Upper lobe of left lung (tissue), 6 donors: Measurements from ENCODE around the gene OR52E8. TPM values are rescaled to one million over a fixed set of nuclear protein-coding genes. Genes with fewer than 3 reads are reported as not detected.

Experiments used
- ATAC-seq, 2 donors: fragments of 200-7000 bp; cut with Tn5 transposase; one replicate each; pipeline ENCODE4 v1.9.1; 2022; ENCODE audit warnings: mild to moderate bottlenecking in 2 of 2, moderate library complexity in 2 of 2; ENCODE audit not compliant: low FRiP score in 2 of 2
- DNase-seq, 2 donors: peaks; one replicate each; pipeline ENCODE4 v3.0.0-alpha.2; 2019 to 2020
- H3K27ac ChIP-seq, 4 donors: fragments of 200-600 bp; sonication (generic); one replicate each; pipeline ENCODE4 v1.5.1; 2016 to 2019
- H3K27me3 ChIP-seq, 4 donors: fragments of 200-600 bp; sonication (generic); one replicate each; pipeline ENCODE4 v1.5.1; 2017 to 2019
- H3K36me3 ChIP-seq, 4 donors: fragments of 200-600 bp; sonication (generic); one replicate each; pipeline ENCODE4 v1.5.1; 2016 to 2019
- H3K4me1 ChIP-seq, 4 donors: fragments of 200-600 bp; sonication (generic); one replicate each; pipeline ENCODE4 v1.5.1; 2018 to 2019
- H3K4me3 ChIP-seq, 4 donors: fragments of 200-600 bp; sonication (generic); one replicate each; pipeline ENCODE4 v1.5.1; 2017 to 2019; ENCODE audit warnings: mild to moderate bottlenecking in 2 of 4, moderate library complexity in 1 of 4
- H3K9me3 ChIP-seq, 4 donors: fragments of 200-600 bp; sonication (generic); one replicate each; pipeline ENCODE4 v1.5.1; 2018 to 2019
- EP300 ChIP-seq, 4 donors: sonication (generic); formaldehyde crosslinking; IDR thresholded peaks; one replicate each; pipeline ENCODE4 v1.5.1; 2017; ENCODE audit warnings: antibody characterized with exemption in 4 of 4, control low read depth in 2 of 4
- POLR2A ChIP-seq, 4 donors: fragments of 450-650 bp; IDR thresholded peaks; one replicate each; pipeline ENCODE4 v1.5.1; 2016 to 2017; ENCODE audit warnings: antibody characterized with exemption in 4 of 4, mild to moderate bottlenecking in 2 of 4
- POLR2AphosphoS5 ChIP-seq, 2 donors: sonication (generic); formaldehyde crosslinking; IDR thresholded peaks; one replicate each; pipeline ENCODE4 v1.5.1; 2017; ENCODE audit warnings: antibody characterized with exemption in 2 of 2
- WGBS, 2 donors: methylation state at CpG; one replicate each; pipeline ENCODE4 v1.1.5; 2017 to 2018; 5-methylcytosine and 5-hydroxymethylcytosine counted together
- total RNA-seq, 6 donors: library from RNA; depleted of rRNA in 4 of 6; stranded (reverse); fragments of >200 nt in 4 of 6; gene quantifications; one replicate each; pipeline versions ENCODE4 v1.1.0 to v1.2.1, GENCODE V29; 2016 to 2021
- TF ChIP-seq, protein P1 (sequence below), 6 experiments: fragments of 450-650 bp in 4 of 6; fragments of 200-600 bp in 2 of 6; sonication (generic) in 2 of 6; IDR thresholded peaks; one replicate each; pipeline ENCODE4 v1.5.1; 2016 to 2019; ENCODE audit warnings: antibody characterized with exemption in 6 of 6
- donor health status: DM: no; HTN: no; CAD: no; lungs with moderate emphysema.
- donor health status: DM: no; HTN: yes; CAD: no; lungs with severe emphysema.

OR52E8 gene
- total RNA-seq, 6 donors from 2014 or later: not detected

DNA sequence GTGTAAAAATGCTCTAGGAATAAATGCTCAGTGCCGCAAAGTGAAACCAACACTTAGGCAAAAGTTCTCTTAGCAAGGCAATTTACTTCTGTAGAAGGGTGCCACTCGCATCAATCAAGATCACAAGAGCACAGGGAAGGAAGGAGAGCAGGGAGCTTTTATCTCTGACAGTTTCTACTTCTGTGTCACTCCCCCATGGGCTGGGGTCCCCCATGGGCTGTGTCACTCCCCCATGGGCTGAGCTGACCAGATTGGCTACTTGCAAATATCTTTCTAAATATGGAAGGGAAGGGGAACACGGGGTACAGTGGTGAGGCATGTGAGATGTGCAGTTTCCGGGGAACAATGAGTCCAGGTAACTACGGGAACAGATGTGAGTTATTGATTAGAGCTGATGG is 48.4 kb downstream of the OR52E8 start:
- Histone ChIP-seq H3K9me3 (peaks cover 0 to 2% (median 0%) of the 10 kb centered on the region in 4 donors), H3K4me3 (peak overlapping the region in 3 of 4 donors; percentile 46 to 53 (median 52)), H3K27ac (no peak overlapping the region), H3K36me3 (no peaks in the 10 kb centered on the region), H3K27me3 (no peaks in the 10 kb centered on the region), H3K4me1 (peaks cover 0 to 14% (median 3%) of the 10 kb centered on the region in 4 donors)
- TF ChIP-seq, protein P1, sequence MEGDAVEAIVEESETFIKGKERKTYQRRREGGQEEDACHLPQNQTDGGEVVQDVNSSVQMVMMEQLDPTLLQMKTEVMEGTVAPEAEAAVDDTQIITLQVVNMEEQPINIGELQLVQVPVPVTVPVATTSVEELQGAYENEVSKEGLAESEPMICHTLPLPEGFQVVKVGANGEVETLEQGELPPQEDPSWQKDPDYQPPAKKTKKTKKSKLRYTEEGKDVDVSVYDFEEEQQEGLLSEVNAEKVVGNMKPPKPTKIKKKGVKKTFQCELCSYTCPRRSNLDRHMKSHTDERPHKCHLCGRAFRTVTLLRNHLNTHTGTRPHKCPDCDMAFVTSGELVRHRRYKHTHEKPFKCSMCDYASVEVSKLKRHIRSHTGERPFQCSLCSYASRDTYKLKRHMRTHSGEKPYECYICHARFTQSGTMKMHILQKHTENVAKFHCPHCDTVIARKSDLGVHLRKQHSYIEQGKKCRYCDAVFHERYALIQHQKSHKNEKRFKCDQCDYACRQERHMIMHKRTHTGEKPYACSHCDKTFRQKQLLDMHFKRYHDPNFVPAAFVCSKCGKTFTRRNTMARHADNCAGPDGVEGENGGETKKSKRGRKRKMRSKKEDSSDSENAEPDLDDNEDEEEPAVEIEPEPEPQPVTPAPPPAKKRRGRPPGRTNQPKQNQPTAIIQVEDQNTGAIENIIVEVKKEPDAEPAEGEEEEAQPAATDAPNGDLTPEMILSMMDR (IDR thresholded peaks at IDR 0.05): no peak
- TF ChIP-seq POLR2A (IDR thresholded peaks at IDR 0.05): no peak
- TF ChIP-seq POLR2AphosphoS5 (IDR thresholded peaks at IDR 0.05): no peak
- no peak for TF ChIP-seq EP300 (IDR thresholded peaks at IDR 0.05)
- peak; percentile 31 to 37 for ATAC-seq
- WGBS, 2 donors: 23 to 32% methylated on average over 5 of the region's 5 CpGs
- DNase-seq: no peak

DNA sequence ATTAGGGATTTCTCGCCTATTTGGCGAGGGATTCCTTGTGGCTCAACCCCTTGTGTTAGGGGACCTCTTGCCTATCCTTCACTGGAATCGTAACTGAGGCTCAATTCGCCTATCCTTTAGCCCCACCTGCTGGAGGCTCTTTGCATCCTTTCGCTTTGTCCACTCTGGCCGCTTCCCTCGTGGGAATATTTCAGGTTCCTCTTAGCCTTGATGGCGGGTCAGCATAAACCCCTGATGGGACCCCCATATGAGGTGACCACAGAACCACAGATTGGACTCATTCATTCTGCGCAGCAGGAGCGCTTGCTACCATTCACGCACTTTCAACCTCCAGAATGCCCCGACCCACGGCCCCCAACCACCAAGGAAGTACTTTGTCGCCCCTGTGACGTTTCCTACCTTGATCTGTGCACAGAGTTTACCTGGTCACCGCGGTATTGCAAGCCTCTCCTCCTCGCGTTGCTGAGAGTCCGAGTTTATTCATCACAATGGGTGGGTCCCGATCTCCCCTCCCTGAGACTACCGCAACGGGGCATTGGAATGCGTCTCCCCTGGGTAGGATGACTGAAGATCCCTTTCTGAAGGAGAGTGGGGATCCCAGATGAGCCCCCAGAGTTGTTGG is 48.9 kb downstream of the OR52E8 start, which contains the start of gene OR52N2:
Gene OR52N2, plus strand, starts transcription at position 425 of the 622 bp plus-strand sequence. CDS start 11,412 bp downstream, outside the sequence.
- 11 to 25% methylated on average over 12 to 24 of the region's 24 CpGs for WGBS, 2 donors
- no peak within 1 kb of the TSS for H3K27ac ChIP-seq
- peaks cover 0 to 14% (median 3%) of the 10 kb centered on the region in 4 donors for H3K4me1 ChIP-seq
- DNase-seq: peak in 1 of 2 donors; percentile 79
- no peak for TF ChIP-seq POLR2A (IDR thresholded peaks at IDR 0.05)
- no peak for TF ChIP-seq POLR2AphosphoS5 (IDR thresholded peaks at IDR 0.05)
- TF ChIP-seq, protein P1 (IDR thresholded peaks at IDR 0.05): peak; percentile 80 to 89 (median 84)
- TF ChIP-seq EP300 (IDR thresholded peaks at IDR 0.05): no peak
- peaks cover 0 to 4% (median under 1%) of the 10 kb centered on the region in 4 donors for H3K9me3 ChIP-seq
- no peaks in the 10 kb centered on the region for H3K27me3 ChIP-seq
- H3K4me3 ChIP-seq: peak within 1 kb of the TSS; percentile 44 to 53 (median 49)
- no peaks in the 10 kb centered on the region for H3K36me3 ChIP-seq
- ATAC-seq: peak; percentile 91 to 97

DNA sequence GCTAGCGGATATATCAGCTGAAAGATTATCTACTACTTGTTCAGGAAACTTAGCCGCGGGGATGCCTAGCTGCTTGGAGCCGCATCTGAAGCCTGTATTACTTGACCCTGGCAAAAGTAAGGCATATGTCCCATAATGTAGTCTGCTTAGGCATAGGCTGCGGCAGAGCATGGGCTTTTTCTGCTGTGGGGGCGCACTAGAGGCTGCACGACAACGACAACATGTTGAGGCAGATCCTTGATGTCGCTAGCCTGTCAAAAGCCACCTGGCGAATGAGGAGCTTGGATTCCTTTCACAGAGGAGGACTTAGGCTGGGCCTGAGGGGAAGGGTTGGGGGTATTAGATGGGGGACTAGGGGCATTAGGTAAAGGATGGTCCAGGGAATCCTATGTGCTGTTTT is 49.9 kb downstream of the OR52E8 start:
- ATAC-seq: no peak
- 74 to 75% methylated on average over 10 of the region's 10 CpGs for WGBS, 2 donors

More for the DNA sequence above, 49.9 kb downstream of the OR52E8 start:
- TF ChIP-seq, protein P1 (IDR thresholded peaks at IDR 0.05): no peak
- TF ChIP-seq POLR2AphosphoS5 (IDR thresholded peaks at IDR 0.05): no peak
- no peak for TF ChIP-seq POLR2A (IDR thresholded peaks at IDR 0.05)
- no peak for TF ChIP-seq EP300 (IDR thresholded peaks at IDR 0.05)
- H3K4me1 ChIP-seq: peaks cover 0 to 14% (median 3%) of the 10 kb centered on the region in 4 donors
- no peaks in the 10 kb centered on the region for H3K36me3 ChIP-seq
- DNase-seq: no peak
- H3K4me3 ChIP-seq: no peak overlapping the region
- no peaks in the 10 kb centered on the region for H3K27me3 ChIP-seq
- H3K27ac ChIP-seq: no peak overlapping the region
- peaks cover 0 to 4% (median 2%) of the 10 kb centered on the region in 4 donors for H3K9me3 ChIP-seq

Other genes with a start within 250 kb of the OR52E8 start
- gene TRIM34, start 232.7 kb downstream of the OR52E8 start, total RNA-seq: 10 to 100 TPM in 2 of 6 donors, 1 to 10 TPM in 4; 5.8 to 15.0 (median 8.4) TPM
- 10 to 100 TPM; 21.1 to 53.0 (median 35.9) TPM for gene TRIM5, start 172.6 kb downstream of the OR52E8 start, total RNA-seq
- gene TRIM22, start 167.9 kb downstream of the OR52E8 start, total RNA-seq: 100 to 1,000 TPM in 4 of 6 donors, 10 to 100 TPM in 2; 82.2 to 262 (median 162) TPM
- 1 to 10 TPM in 1 of 6 donors, under 1 TPM in 1, not detected in 4; 0.30 to 1.0 TPM for gene OR56B1, start 121.2 kb downstream of the OR52E8 start, total RNA-seq
- 1 to 10 TPM in 1 of 6 donors, under 1 TPM in 3, not detected in 2; 0.20 to 1.9 (median 0.72) TPM for gene OR52N4, start 103.4 kb downstream of the OR52E8 start, total RNA-seq
- not detected for gene OR52N5, start 74.3 kb downstream of the OR52E8 start, total RNA-seq
- gene OR52N1, start 66.4 kb downstream of the OR52E8 start, total RNA-seq: under 1 TPM in 1 of 6 donors, not detected in 5; 0.20 TPM
- gene OR52N2, start 48.8 kb downstream of the OR52E8 start, total RNA-seq: not detected
- not detected for gene OR52E6, start 15.8 kb downstream of the OR52E8 start, total RNA-seq
- not detected for gene OR52E4, start 22.9 kb upstream of the OR52E8 start, total RNA-seq
- gene OR52E5, start 35.5 kb upstream of the OR52E8 start, total RNA-seq: not detected
- not detected for gene OR56A3, start 84.6 kb upstream of the OR52E8 start, total RNA-seq
- not detected for gene OR56A5, start 110.8 kb upstream of the OR52E8 start, total RNA-seq
- not detected for gene OR52L1, start 129.3 kb upstream of the OR52E8 start, total RNA-seq
- gene OR56A4, start 149.3 kb upstream of the OR52E8 start, total RNA-seq: not detected
- under 1 TPM in 1 of 6 donors, not detected in 5; 0.15 TPM for gene OR56A1, start 173.1 kb upstream of the OR52E8 start, total RNA-seq
- gene OR56B4, start 250.0 kb upstream of the OR52E8 start, total RNA-seq: not detected